ENCODE results near the gene CAMTA1. TPM values are rescaled to one million over a fixed set of nuclear protein-coding genes. Genes with fewer than 3 reads are reported as not detected.
"Not testable (repeated sequence)": the region's sequence is repeated elsewhere in the genome, so short reads cannot be mapped to it uniquely, and the experiment has no call there.

CAMTA1 gene
- total RNA-seq, 1 donor from 2014 or later: 166 TPM

GRCh38 chr1:7362947-7363346, 577.7 kb downstream of the CAMTA1 start:
- ATAC-seq: peak; percentile 36
- no peak for DNase-seq
- intact Hi-C loops (cut with micrococcal nuclease): no loop called here

GRCh38 chr1:7363450-7363849, 578.2 kb downstream of the CAMTA1 start:
- ATAC-seq (peak; percentile 86), DNase-seq (peak; percentile 69)
- intact Hi-C loops (cut with micrococcal nuclease): no loop called here

GRCh38 chr1:7365706-7366105, 580.5 kb downstream of the CAMTA1 start:
- intact Hi-C loops (cut with micrococcal nuclease): no loop called here
- no peak for ATAC-seq
- DNase-seq: no peak

GRCh38 chr1:7366286-7366954, 581.2 kb downstream of the CAMTA1 start:
- intact Hi-C loops (cut with micrococcal nuclease): no loop called here
- ATAC-seq (peak; percentile 72), DNase-seq (peak; percentile 80)

GRCh38 chr1:7366955-7367665, 581.9 kb downstream of the CAMTA1 start:
- DNase-seq (peak; percentile 61), ATAC-seq (peak; percentile 17)
- intact Hi-C loops (cut with micrococcal nuclease): no loop called here

- intact Hi-C loops (cut with micrococcal nuclease): no loop called here
- ATAC-seq (peak; percentile 82), DNase-seq (peak; percentile 79)
Measured at GRCh38 chr1:7369866-7370265, 584.6 kb downstream of the CAMTA1 start.

GRCh38 chr1:7371926-7372325, 586.7 kb downstream of the CAMTA1 start:
- ATAC-seq: no peak
- no peak for DNase-seq
- intact Hi-C loops (cut with micrococcal nuclease): no loop called here

GRCh38 chr1:7372477-7373120, 587.3 kb downstream of the CAMTA1 start:
- ATAC-seq (no peak), DNase-seq (no peak)
- intact Hi-C loops (cut with micrococcal nuclease): no loop called here

- DNase-seq (no peak), ATAC-seq (no peak)
- intact Hi-C loops (cut with micrococcal nuclease): no loop called here
Measured at GRCh38 chr1:7373251-7373650, 588.0 kb downstream of the CAMTA1 start.

GRCh38 chr1:7373876-7374562, 588.8 kb downstream of the CAMTA1 start:
- ATAC-seq: no peak
- intact Hi-C loops (cut with micrococcal nuclease): no loop called here
- no peak for DNase-seq

- DNase-seq (no peak), ATAC-seq (no peak)
- intact Hi-C loops (cut with micrococcal nuclease): no loop called here
Measured at GRCh38 chr1:7374563-7375160, 589.4 kb downstream of the CAMTA1 start.

GRCh38 chr1:7375329-7375728, 590.1 kb downstream of the CAMTA1 start:
- intact Hi-C loops (cut with micrococcal nuclease): no loop called here
- DNase-seq (no peak), ATAC-seq (no peak)

- ATAC-seq: peak; percentile 7
- no peak for DNase-seq
- intact Hi-C loops (cut with micrococcal nuclease): no loop called here
Measured at GRCh38 chr1:7375781-7376660, 590.8 kb downstream of the CAMTA1 start.

GRCh38 chr1:7376676-7377075, 591.4 kb downstream of the CAMTA1 start:
- intact Hi-C loops (cut with micrococcal nuclease): no loop called here
- ATAC-seq (no peak), DNase-seq (no peak)

- no peak for ATAC-seq
- intact Hi-C loops (cut with micrococcal nuclease): no loop called here
- DNase-seq: no peak
Measured at GRCh38 chr1:7378346-7379130, 593.3 kb downstream of the CAMTA1 start.

GRCh38 chr1:7379441-7379971, 594.3 kb downstream of the CAMTA1 start:
- ATAC-seq (no peak), DNase-seq (no peak)
- intact Hi-C loops (cut with micrococcal nuclease): no loop called here

GRCh38 chr1:7380068-7380467, 594.8 kb downstream of the CAMTA1 start:
- ATAC-seq; intact Hi-C loops (cut with micrococcal nuclease); DNase-seq: not testable (repeated sequence)

GRCh38 chr1:7380712-7381111, 595.5 kb downstream of the CAMTA1 start:
- intact Hi-C loops (cut with micrococcal nuclease): no loop called here
- no peak for DNase-seq
- peak; percentile 60 for ATAC-seq
